ENCODE measurements around the gene COG2.

The COG2 gene

GRCh38 chr1:230612651-230613050 is 29.6 kb upstream of the COG2 start:
- Histone ChIP-seq H2AK5ac (ENCODE audit: low read length, severe bottlenecking) (no peak overlapping the region), H3K4ac (ENCODE audit: low read depth in 1 of 2, low read length in 2 of 2) (no peak overlapping the region), H2BK120ac (ENCODE audit: low read depth, low read length) (no peak overlapping the region), H3K79me1 (replicated peaks; ENCODE audit: low read length, poor library complexity, severe bottlenecking) (no peaks in the 10 kb centered on the region), H3K14ac (ENCODE audit: low read length in 2 of 2) (no peak overlapping the region), H2AFZ (ENCODE audit: low read depth, low read length) (no peak overlapping the region), H3K4me3 (ENCODE audit: insufficient read depth in 1 of 2, low read depth in 1 of 2, low read length in 2 of 2) (no peak overlapping the region), H3K4me1 (ENCODE audit: control insufficient read depth, insufficient read depth, low read depth, low read length) (no peaks in the 10 kb centered on the region), H3K36me3 (ENCODE audit: control insufficient read depth in 1 of 2, insufficient read depth in 2 of 2, low read depth in 1 of 2, low read length in 2 of 2) (no peaks in the 10 kb centered on the region), H2BK5ac (ENCODE audit: low read depth, low read length, poor library complexity, severe bottlenecking) (no peak overlapping the region), H2BK12ac (ENCODE audit: low read length in 2 of 2) (no peak overlapping the region), H3K9me3 (ENCODE audit: control insufficient read depth, low read length) (no peaks in the 10 kb centered on the region), H4K91ac (ENCODE audit: low read length) (no peak overlapping the region), H4K8ac (ENCODE audit: low read length) (no peak overlapping the region), H2BK15ac (ENCODE audit: low read depth, poor library complexity, severe bottlenecking) (no peak overlapping the region), H3K27ac (ENCODE audit: low read length, poor library complexity, severe bottlenecking) (no peak overlapping the region), H3K27me3 (ENCODE audit: control insufficient read depth in 1 of 2, insufficient read depth in 1 of 2, low read length in 2 of 2) (peaks cover 0 to 21% of the 10 kb centered on the region in 2 experiments), H3K23ac (ENCODE audit: low read length in 2 of 2) (no peak overlapping the region), H3K9ac (ENCODE audit: low read length) (no peak overlapping the region), H3K18ac (ENCODE audit: low read depth in 1 of 2, low read length in 2 of 2) (no peak overlapping the region), H3K4me2 (ENCODE audit: low read length, poor library complexity, severe bottlenecking) (no peak overlapping the region)
- WGBS = 88% methylated on average over 1 of the region's 1 CpG
- DNase-seq = no peak

GRCh38 chr1:230614121-230614520 is 28.2 kb upstream of the COG2 start:
- Histone ChIP-seq H3K23ac (ENCODE audit: low read length in 2 of 2) (no peak overlapping the region), H3K4me1 (ENCODE audit: control insufficient read depth, insufficient read depth, low read depth, low read length) (no peaks in the 10 kb centered on the region), H3K9me3 (ENCODE audit: control insufficient read depth, low read length) (no peaks in the 10 kb centered on the region), H3K18ac (ENCODE audit: low read depth in 1 of 2, low read length in 2 of 2) (no peak overlapping the region), H3K27ac (ENCODE audit: low read length, poor library complexity, severe bottlenecking) (no peak overlapping the region), H2AFZ (ENCODE audit: low read depth, low read length) (no peak overlapping the region), H3K4me2 (ENCODE audit: low read length, poor library complexity, severe bottlenecking) (no peak overlapping the region), H2BK12ac (ENCODE audit: low read length in 2 of 2) (no peak overlapping the region), H2BK5ac (ENCODE audit: low read depth, low read length, poor library complexity, severe bottlenecking) (no peak overlapping the region), H4K91ac (ENCODE audit: low read length) (no peak overlapping the region), H2BK120ac (ENCODE audit: low read depth, low read length) (no peak overlapping the region), H3K4ac (ENCODE audit: low read depth in 1 of 2, low read length in 2 of 2) (no peak overlapping the region), H3K9ac (ENCODE audit: low read length) (no peak overlapping the region), H3K79me1 (replicated peaks; ENCODE audit: low read length, poor library complexity, severe bottlenecking) (no peaks in the 10 kb centered on the region), H2AK5ac (ENCODE audit: low read length, severe bottlenecking) (no peak overlapping the region), H3K27me3 (ENCODE audit: control insufficient read depth in 1 of 2, insufficient read depth in 1 of 2, low read length in 2 of 2) (peaks cover 0 to 31% of the 10 kb centered on the region in 2 experiments), H4K8ac (ENCODE audit: low read length) (no peak overlapping the region), H3K4me3 (ENCODE audit: insufficient read depth in 1 of 2, low read depth in 1 of 2, low read length in 2 of 2) (no peak overlapping the region), H3K14ac (ENCODE audit: low read length in 2 of 2) (no peak overlapping the region), H3K36me3 (ENCODE audit: control insufficient read depth in 1 of 2, insufficient read depth in 2 of 2, low read depth in 1 of 2, low read length in 2 of 2) (no peaks in the 10 kb centered on the region), H2BK15ac (ENCODE audit: low read depth, poor library complexity, severe bottlenecking) (no peak overlapping the region)
- no peak for DNase-seq
- 90% methylated on average over 2 of the region's 3 CpGs for WGBS

- H3K23ac ChIP-seq (ENCODE audit: low read length in 2 of 2) = no peak overlapping the region
- H3K27ac ChIP-seq (ENCODE audit: low read length, poor library complexity, severe bottlenecking) = no peak overlapping the region
- no peak overlapping the region for H3K14ac ChIP-seq (ENCODE audit: low read length in 2 of 2)
- H3K9me3 ChIP-seq (ENCODE audit: control insufficient read depth, low read length) = no peaks in the 10 kb centered on the region
- no peak overlapping the region for H2BK5ac ChIP-seq (ENCODE audit: low read depth, low read length, poor library complexity, severe bottlenecking)
- H2AK5ac ChIP-seq (ENCODE audit: low read length, severe bottlenecking) = no peak overlapping the region
- H3K79me1 ChIP-seq (replicated peaks; ENCODE audit: low read length, poor library complexity, severe bottlenecking) = no peaks in the 10 kb centered on the region
- H4K91ac ChIP-seq (ENCODE audit: low read length) = no peak overlapping the region
- no peak overlapping the region for H3K4ac ChIP-seq (ENCODE audit: low read depth in 1 of 2, low read length in 2 of 2)
- no peak overlapping the region for H3K4me3 ChIP-seq (ENCODE audit: insufficient read depth in 1 of 2, low read depth in 1 of 2, low read length in 2 of 2)
- no peak overlapping the region for H2BK15ac ChIP-seq (ENCODE audit: low read depth, poor library complexity, severe bottlenecking)
- H4K8ac ChIP-seq (ENCODE audit: low read length) = no peak overlapping the region
- no peaks in the 10 kb centered on the region for H3K4me1 ChIP-seq (ENCODE audit: control insufficient read depth, insufficient read depth, low read depth, low read length)
- no peak overlapping the region for H2BK12ac ChIP-seq (ENCODE audit: low read length in 2 of 2)
- no peak overlapping the region for H3K18ac ChIP-seq (ENCODE audit: low read depth in 1 of 2, low read length in 2 of 2)
- no peaks in the 10 kb centered on the region for H3K36me3 ChIP-seq (ENCODE audit: control insufficient read depth in 1 of 2, insufficient read depth in 2 of 2, low read depth in 1 of 2, low read length in 2 of 2)
- no peak overlapping the region for H3K4me2 ChIP-seq (ENCODE audit: low read length, poor library complexity, severe bottlenecking)
- H2BK120ac ChIP-seq (ENCODE audit: low read depth, low read length) = no peak overlapping the region
- H3K27me3 ChIP-seq (ENCODE audit: control insufficient read depth in 1 of 2, insufficient read depth in 1 of 2, low read length in 2 of 2) = peaks cover 23 to 27% of the 10 kb centered on the region in 2 experiments
- H3K9ac ChIP-seq (ENCODE audit: low read length) = no peak overlapping the region
- no peak overlapping the region for H2AFZ ChIP-seq (ENCODE audit: low read depth, low read length)
- no peak for DNase-seq
- 70% methylated on average over 1 of the region's 2 CpGs for WGBS
Observed at GRCh38 chr1:230618537-230618936, 23.7 kb upstream of the COG2 start.

DNA sequence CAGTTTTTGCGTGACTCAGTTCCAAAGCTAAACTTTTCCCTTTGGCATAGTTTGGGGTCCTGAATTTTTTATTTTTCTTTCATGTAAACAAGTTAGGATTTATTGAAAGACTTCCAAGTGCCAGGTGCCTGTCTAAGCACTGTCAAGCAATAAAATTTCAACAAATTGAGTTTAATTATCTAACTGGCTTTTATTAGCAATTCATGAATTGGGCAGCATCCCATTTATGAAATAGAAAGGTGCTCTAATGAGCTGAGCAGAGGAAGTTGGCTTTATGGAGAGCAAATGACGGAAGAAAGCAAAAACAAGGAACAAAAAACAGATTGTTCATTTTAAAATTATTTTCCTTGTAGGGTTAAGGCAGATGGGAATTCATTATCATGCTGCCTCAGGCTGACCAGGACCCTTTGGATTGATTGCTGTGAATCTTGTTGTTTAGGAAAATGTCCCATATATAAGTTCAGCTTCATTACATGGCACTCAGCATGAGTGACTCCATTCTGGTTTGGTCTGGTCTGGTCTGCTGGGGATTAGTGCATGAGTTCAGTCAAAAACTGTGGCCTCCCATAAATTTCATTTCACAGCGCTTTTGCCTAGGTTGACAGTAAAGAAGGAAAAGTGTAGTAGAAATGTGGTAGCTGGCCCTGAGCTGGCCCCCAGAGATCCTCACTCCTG is 21.5 kb upstream of the COG2 start:
- no peak overlapping the region for H3K14ac ChIP-seq (ENCODE audit: low read length in 2 of 2)
- no peak overlapping the region for H3K4me3 ChIP-seq (ENCODE audit: insufficient read depth in 1 of 2, low read depth in 1 of 2, low read length in 2 of 2)
- H3K9me3 ChIP-seq (ENCODE audit: control insufficient read depth, low read length) = no peaks in the 10 kb centered on the region
- DNase-seq = no peak
- H2BK15ac ChIP-seq (ENCODE audit: low read depth, poor library complexity, severe bottlenecking) = no peak overlapping the region
- no peak overlapping the region for H2AFZ ChIP-seq (ENCODE audit: low read depth, low read length)
- H3K4me2 ChIP-seq (ENCODE audit: low read length, poor library complexity, severe bottlenecking) = no peak overlapping the region
- H3K4ac ChIP-seq (ENCODE audit: low read depth in 1 of 2, low read length in 2 of 2) = no peak overlapping the region
- 100% methylated on average over 2 of the region's 3 CpGs for WGBS
- H3K27me3 ChIP-seq (ENCODE audit: control insufficient read depth in 1 of 2, insufficient read depth in 1 of 2, low read length in 2 of 2) = peaks cover 23 to 34% of the 10 kb centered on the region in 2 experiments
- H3K9ac ChIP-seq (ENCODE audit: low read length) = no peak overlapping the region
- H4K91ac ChIP-seq (ENCODE audit: low read length) = no peak overlapping the region
- H3K18ac ChIP-seq (ENCODE audit: low read depth in 1 of 2, low read length in 2 of 2) = no peak overlapping the region
- no peaks in the 10 kb centered on the region for H3K79me1 ChIP-seq (replicated peaks; ENCODE audit: low read length, poor library complexity, severe bottlenecking)
- no peak overlapping the region for H2AK5ac ChIP-seq (ENCODE audit: low read length, severe bottlenecking)
- no peaks in the 10 kb centered on the region for H3K4me1 ChIP-seq (ENCODE audit: control insufficient read depth, insufficient read depth, low read depth, low read length)
- no peak overlapping the region for H3K23ac ChIP-seq (ENCODE audit: low read length in 2 of 2)
- no peak overlapping the region for H2BK120ac ChIP-seq (ENCODE audit: low read depth, low read length)
- no peak overlapping the region for H3K27ac ChIP-seq (ENCODE audit: low read length, poor library complexity, severe bottlenecking)
- H2BK5ac ChIP-seq (ENCODE audit: low read depth, low read length, poor library complexity, severe bottlenecking) = no peak overlapping the region
- H3K36me3 ChIP-seq (ENCODE audit: control insufficient read depth in 1 of 2, insufficient read depth in 2 of 2, low read depth in 1 of 2, low read length in 2 of 2) = no peaks in the 10 kb centered on the region
- H2BK12ac ChIP-seq (ENCODE audit: low read length in 2 of 2) = no peak overlapping the region
- H4K8ac ChIP-seq (ENCODE audit: low read length) = no peak overlapping the region
